ENCODE results near the gene FAM83F.

FAM83F gene

DNA sequence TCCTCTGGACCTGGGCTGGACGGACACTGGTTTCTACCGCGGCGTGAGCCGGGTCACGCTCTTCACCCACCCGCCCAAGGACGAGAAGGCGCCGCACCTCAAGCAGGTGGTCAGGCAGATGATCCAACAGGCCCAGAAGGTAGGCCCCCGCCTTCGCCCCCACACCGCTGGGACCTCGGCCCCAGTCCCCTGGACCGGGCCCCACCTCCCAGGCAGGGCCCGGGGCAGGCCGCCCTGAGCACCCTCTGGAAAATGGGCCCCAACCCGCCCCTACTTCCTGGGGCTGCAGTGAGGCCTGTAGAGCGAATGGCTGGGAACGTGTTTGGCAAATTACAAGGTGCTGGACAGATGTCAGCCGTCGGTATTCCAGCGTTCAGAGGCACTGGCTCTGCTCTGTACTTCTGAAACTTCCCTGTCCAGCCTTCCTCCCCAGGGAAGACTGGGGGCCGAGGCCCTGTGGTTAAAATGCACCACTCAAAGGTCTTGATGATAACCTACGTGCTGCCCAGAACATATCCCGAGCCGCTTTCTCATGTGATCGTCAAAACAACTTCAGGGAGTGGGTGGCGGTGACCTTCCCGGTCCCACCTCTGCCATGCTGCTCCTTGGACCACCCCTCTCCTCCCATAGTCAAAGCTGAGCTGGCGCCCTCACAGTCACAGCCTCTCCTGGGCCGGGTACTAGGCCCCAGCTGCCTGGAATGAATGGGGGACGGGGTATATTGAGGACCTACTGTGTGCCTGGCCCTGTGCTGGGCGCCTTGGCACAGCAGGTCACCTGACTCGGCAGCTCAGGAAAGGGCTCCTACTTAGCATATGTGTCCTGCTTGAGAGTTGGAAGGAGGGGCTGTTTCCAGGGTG, 869 bp downstream of the FAM83F start:
- no peak for DNase-seq

- DNase-seq, result no peak
Observed at GRCh38 chr22:39996732-39997131, 2.0 kb downstream of the FAM83F start.

DNA sequence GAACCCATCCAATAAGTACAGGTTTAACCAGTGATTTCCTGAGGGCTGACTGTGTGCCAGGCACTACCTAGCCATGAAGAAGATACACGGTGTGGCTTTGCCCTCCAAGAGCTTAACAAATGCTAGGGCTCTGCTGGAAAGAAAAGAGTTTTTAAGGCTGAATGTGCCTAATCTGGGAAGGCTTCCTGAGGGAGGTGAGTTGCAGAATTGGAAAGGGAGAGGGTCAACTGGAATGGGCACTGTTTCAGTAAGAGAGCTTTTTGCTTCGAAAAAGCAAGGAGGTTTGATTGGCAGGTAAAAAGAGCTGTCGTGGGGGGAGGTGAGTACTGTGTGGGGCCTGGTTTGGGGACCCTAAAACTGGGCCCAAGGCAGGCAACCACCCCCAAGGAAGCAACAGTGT, 2.7 kb downstream of the FAM83F start:
- no peak for DNase-seq

DNA sequence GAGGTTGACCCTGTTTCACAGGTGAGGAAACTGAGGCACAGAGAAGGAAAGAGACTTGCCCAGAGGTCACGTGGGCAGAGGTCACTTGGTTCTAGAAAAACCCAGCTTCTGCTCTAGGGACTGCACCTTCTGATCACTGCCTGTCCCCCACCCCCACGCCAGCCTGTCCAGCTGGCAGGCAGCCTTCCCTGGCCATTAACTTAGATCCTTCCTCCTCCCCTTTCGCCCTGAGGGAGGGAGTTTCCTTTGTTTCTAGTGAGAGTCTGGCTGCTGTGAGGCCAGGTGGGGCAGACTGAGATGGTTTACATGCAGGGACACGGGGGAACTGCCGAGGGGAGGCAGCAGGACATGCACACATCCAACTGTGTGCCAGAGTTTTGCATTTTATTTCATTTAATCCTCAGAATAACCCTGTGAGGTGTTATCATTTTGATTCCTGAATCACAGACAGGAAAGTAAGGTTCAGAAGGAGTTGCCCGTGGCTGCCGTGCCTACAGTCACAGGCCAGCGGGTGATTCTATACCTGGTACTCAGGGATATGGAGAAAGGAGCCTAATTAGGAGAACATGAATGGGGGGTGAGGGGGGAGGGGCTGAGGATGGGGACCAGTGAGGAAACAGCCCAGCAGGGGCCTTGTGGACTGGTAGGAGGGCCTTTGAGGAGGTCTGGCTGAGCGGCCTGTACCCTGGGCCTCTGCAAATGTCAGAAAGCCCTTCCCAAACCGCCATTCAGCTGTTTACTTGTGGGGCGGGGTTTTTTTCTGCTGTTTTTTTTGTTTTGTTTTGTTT, 3.4 kb downstream of the FAM83F start:
- no peak for DNase-seq

- DNase-seq, result no peak
Observed at GRCh38 chr22:39999144-39999757, 4.5 kb downstream of the FAM83F start.

- DNase-seq, result no peak
Observed at GRCh38 chr22:40000171-40000570, 5.4 kb downstream of the FAM83F start.

- DNase-seq, result no peak
Observed at GRCh38 chr22:40001106-40001505, 6.4 kb downstream of the FAM83F start.

- DNase-seq, result no peak
Observed at GRCh38 chr22:40001800-40002577, 7.2 kb downstream of the FAM83F start.

GRCh38 chr22:40002935-40003715, 8.4 kb downstream of the FAM83F start:
- no peak for DNase-seq

- DNase-seq, result no peak
Observed at GRCh38 chr22:40004836-40005235, 10.1 kb downstream of the FAM83F start.

DNA sequence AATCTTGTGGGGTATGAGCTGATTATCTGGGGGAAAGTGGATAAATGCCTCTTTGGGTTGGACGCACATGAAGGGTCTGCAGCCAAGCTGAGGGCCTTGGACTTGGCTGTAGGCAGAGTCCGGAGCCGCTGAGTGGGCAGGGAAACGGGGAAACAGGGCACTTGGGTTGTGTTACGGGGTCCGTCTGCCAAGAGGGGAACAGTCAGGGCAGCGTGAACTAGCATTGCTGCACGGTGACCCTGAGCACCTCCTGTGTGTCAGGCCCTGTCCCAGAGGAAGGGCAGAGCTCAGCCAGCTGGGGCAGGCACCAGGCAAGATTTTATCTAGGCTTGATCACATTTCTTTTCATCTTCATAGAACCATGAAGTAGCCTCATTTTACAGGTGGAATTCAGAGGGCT, 11.9 kb downstream of the FAM83F start:
- DNase-seq, result no peak

GRCh38 chr22:40007853-40008710, 13.3 kb downstream of the FAM83F start:
- DNase-seq, result no peak

- DNase-seq, result no peak
Observed at GRCh38 chr22:40008726-40009291, 14.1 kb downstream of the FAM83F start.

DNA sequence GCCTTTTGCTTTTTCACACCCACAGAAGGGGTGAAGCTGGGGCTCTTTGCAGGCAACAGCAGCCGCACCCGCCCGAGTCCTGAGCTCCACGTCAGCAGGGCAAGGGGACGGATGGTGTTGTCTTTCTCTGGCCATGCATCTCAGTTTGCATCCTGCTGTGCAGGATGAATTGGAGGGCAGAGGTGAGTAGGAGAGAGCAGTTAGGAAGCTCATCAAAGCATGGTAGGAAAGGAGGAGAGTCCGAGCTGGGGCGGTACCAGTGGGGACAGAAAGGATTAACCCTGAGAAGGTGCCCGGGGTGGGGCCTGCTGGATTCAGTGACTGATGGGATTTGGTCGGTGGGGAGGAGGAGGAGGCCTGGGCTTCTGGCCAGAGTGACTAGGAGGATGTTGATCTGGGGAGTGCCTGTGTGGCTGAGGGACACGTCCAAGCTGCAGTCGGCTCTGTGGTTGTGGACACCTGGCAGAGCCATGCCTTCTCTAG, 14.6 kb downstream of the FAM83F start:
- DNase-seq, result no peak

GRCh38 chr22:40009951-40010671, 15.4 kb downstream of the FAM83F start:
- no peak for DNase-seq

DNA sequence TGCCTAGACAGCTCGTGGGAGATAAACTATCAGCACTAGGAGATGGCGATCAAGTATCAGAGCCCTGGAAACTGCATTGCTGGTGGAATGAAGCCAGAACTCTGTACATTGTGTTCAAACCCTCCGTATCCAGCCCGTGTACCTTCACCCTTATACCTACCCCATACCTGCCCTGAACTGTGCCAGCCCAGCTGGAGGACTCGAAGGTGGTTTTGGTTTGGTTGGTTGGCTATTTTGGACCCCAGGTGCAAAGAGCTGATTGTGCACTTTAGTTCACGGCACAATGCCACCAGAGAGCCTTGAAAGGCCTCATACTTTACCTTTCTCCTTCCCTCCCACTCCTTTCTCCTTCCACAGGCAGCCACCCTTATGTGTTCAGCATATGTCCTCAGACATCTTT, 16.0 kb downstream of the FAM83F start:
- DNase-seq, result no peak

DNA sequence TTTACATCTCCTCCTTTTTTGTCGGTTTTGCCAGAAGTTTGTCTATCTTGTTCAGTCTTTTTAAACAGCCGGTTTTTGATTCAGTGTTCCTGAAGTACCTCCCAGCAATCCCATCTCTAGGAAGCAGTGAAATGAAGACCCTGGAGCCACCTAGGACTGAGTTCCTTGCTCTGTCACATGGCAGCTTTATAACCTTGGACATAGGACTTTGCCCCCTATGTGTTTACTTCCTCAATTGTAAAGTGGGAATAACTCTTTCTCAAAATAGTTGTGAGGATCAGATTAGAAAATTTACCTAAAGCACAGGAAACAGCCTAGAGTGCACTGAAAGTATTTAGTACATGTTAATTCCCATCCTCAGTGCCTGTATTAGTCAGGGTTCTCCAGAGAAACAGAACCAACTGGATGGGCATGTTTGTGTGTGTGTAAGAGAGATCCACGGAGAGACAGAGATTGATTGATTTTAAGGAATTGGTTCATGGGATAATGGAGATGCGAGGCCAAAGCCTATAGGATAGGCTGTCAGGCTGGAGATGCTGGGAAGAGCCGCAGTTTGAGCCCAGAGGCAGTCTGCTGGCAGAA, 20.0 kb downstream of the FAM83F start:
- no peak for DNase-seq

DNA sequence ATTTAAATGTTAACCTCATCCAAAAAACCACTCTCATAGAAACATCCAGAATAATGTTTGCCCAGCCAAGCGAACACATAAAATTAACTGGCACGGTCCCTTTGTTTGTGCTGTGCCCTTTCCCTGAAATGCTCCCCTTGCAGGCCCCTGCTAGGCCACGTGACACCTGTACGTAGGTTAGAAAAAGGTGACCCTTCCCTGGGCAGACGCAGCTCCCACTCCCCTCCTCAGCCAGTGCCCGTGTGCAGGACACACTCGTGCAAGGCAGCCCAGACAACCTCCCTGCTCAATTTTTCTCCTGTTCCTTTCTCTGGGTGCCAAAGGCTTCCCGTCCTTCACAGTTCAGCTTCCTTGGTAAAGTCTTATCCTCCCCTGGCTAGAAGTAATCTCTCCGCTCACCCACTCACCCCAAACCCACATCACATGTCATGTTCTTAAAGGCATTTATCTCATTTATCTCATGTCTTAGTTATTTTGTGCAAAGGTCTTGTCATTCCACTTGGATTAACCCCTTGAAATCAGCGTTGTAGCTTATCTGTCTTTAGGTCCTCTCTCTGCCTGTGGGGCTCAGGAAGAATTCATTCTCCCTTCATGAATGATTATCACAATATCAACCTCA, 20.7 kb downstream of the FAM83F start:
- DNase-seq, result no peak

GRCh38 chr22:40018051-40018450, 23.3 kb downstream of the FAM83F start:
- no peak for DNase-seq
